DLD1 (cell line): ENCODE results near the gene WDR47.
"Not testable (repeated sequence)": the region's sequence is repeated elsewhere in the genome, so short reads cannot be mapped to it uniquely, and the experiment has no call there.

Experiments
- in situ Hi-C: cut with HindIII; loops from 2 replicates; pipeline ENCODE4 v1.10.0; 2017; ENCODE audit warnings: low sequenced_read_pairs

WDR47 gene

GRCh38 chr1:109056064-109056463 lies 14.2 kb upstream of the WDR47 start:
- in situ Hi-C loops = no loop called here

GRCh38 chr1:109052145-109052544 lies 10.2 kb upstream of the WDR47 start:
- in situ Hi-C loops = not testable (repeated sequence)

- in situ Hi-C loops = no loop called here
Measured at GRCh38 chr1:109050228-109050995, 8.5 kb upstream of the WDR47 start.

- in situ Hi-C loops = no loop called here
Measured at GRCh38 chr1:109048335-109048734, 6.4 kb upstream of the WDR47 start.

GRCh38 chr1:109047339-109047738 lies 5.4 kb upstream of the WDR47 start:
- in situ Hi-C loops = no loop called here

- in situ Hi-C loops = no loop called here
Measured at GRCh38 chr1:109046671-109047070, 4.8 kb upstream of the WDR47 start.

- in situ Hi-C loops = no loop called here
Measured at GRCh38 chr1:109045595-109045994, 3.7 kb upstream of the WDR47 start.

GRCh38 chr1:109040989-109041620 lies 797 bp downstream of the WDR47 start:
- in situ Hi-C loops = no loop called here

GRCh38 chr1:109040627-109040988 lies 1.3 kb downstream of the WDR47 start:
- in situ Hi-C loops = no loop called here

GRCh38 chr1:109034382-109034781 lies 7.5 kb downstream of the WDR47 start:
- in situ Hi-C loops = no loop called here

GRCh38 chr1:109029493-109029892 lies 12.4 kb downstream of the WDR47 start:
- in situ Hi-C loops = not testable (repeated sequence)

GRCh38 chr1:109027841-109028240 lies 14.1 kb downstream of the WDR47 start:
- in situ Hi-C loops = no loop called here

- in situ Hi-C loops = no loop called here
Measured at GRCh38 chr1:109025694-109026093, 16.2 kb downstream of the WDR47 start.

GRCh38 chr1:109024646-109025045 lies 17.3 kb downstream of the WDR47 start:
- in situ Hi-C loops = loop anchor here (5.0 kb wide), 1 partner anchor 52 kb away; no protein-coding TSS in a partner anchor

- in situ Hi-C loops = loop anchor here (5.0 kb wide), 1 partner anchor 48 kb away; no protein-coding TSS in a partner anchor
Measured at GRCh38 chr1:109020693-109021257, 21.1 kb downstream of the WDR47 start.

- in situ Hi-C loops = not testable (repeated sequence)
Measured at GRCh38 chr1:109017719-109018118, 24.2 kb downstream of the WDR47 start.

- in situ Hi-C loops = no loop called here
Measured at GRCh38 chr1:109017134-109017533, 24.8 kb downstream of the WDR47 start.

GRCh38 chr1:109011335-109011734 lies 30.6 kb downstream of the WDR47 start:
- in situ Hi-C loops = no loop called here

GRCh38 chr1:108996622-108997021 lies 45.3 kb downstream of the WDR47 start:
- in situ Hi-C loops = not testable (repeated sequence)

GRCh38 chr1:108983114-108983513 lies 58.8 kb downstream of the WDR47 start:
- in situ Hi-C loops = no loop called here

GRCh38 chr1:108976658-108977057 lies 65.2 kb downstream of the WDR47 start:
- in situ Hi-C loops = no loop called here

- in situ Hi-C loops = loop anchor here (5.0 kb wide), 1 partner anchor 49 kb away; no protein-coding TSS in a partner anchor
Measured at GRCh38 chr1:108972951-108973350, 69.0 kb downstream of the WDR47 start.
